Measurements from ENCODE around the gene TSNAX. TPM values are rescaled to one million over a fixed set of nuclear protein-coding genes. Genes with fewer than 3 reads are reported as not detected.
"Not testable (repeated sequence)": the region's sequence is repeated elsewhere in the genome, so short reads cannot be mapped to it uniquely, and the experiment has no call there.

The TSNAX gene
- total and polyA plus RNA-seq, 9 donors: 19.9 to 43.0 (median 32.0) TPM

- intact Hi-C loops (cut with DNase I): loop anchor here in 1 of 4 donors (5.0 kb wide), 1 partner anchor 234 kb away; no protein-coding TSS in a partner anchor
- TF ChIP-seq POLR2A (IDR thresholded peaks at IDR 0.05): no peak
- TF ChIP-seq EP300 (IDR thresholded peaks at IDR 0.05): no peak
- TF ChIP-seq CTCF (IDR thresholded peaks at IDR 0.05): no peak
- 47 to 78% (median 58%) methylated on average over 11 of the region's 11 CpGs for WGBS, 3 donors
- Histone ChIP-seq H3K27me3 (no peaks in the 10 kb centered on the region), H3K4me1 (ENCODE audit: insufficient read depth) (peaks cover 1% of the 10 kb centered on the region), H3K27ac (no peak overlapping the region), H3K4me3 (no peak overlapping the region), H3K9me3 (no peaks in the 10 kb centered on the region), H3K36me3 (no peaks in the 10 kb centered on the region)
- DNase-seq: no peak
These were observed 63.0 kb downstream of the TSNAX start for GRCh38 chr1:231591466-231591865.

- H3K4me1 ChIP-seq (ENCODE audit: insufficient read depth): peaks cover 1% of the 10 kb centered on the region
- H3K27me3 ChIP-seq: no peaks in the 10 kb centered on the region
- 59 to 82% (median 62%) methylated on average over 1 of the region's 1 CpG for WGBS, 3 donors
- H3K4me3 ChIP-seq: no peak overlapping the region
- TF ChIP-seq EP300 (IDR thresholded peaks at IDR 0.05) (no peak), POLR2A (IDR thresholded peaks at IDR 0.05) (no peak), CTCF (IDR thresholded peaks at IDR 0.05) (no peak)
- H3K27ac ChIP-seq: no peak overlapping the region
- H3K9me3 ChIP-seq: no peaks in the 10 kb centered on the region
- intact Hi-C loops (cut with DNase I): loop anchor here in 1 of 4 donors (5.0 kb wide), 1 partner anchor 236 kb away; no protein-coding TSS in a partner anchor
- H3K36me3 ChIP-seq: no peaks in the 10 kb centered on the region
- no peak for DNase-seq
These were observed 64.3 kb downstream of the TSNAX start for GRCh38 chr1:231592809-231593208.

GRCh38 chr1:231593264-231593663 is 64.8 kb downstream of the TSNAX start:
- H3K4me1 ChIP-seq (ENCODE audit: insufficient read depth); H3K36me3 ChIP-seq; H3K4me3 ChIP-seq; H3K9me3 ChIP-seq; H3K27me3 ChIP-seq; H3K27ac ChIP-seq; DNase-seq: not testable (repeated sequence)
- intact Hi-C loops (cut with DNase I): loop anchor here in 1 of 4 donors (5.0 kb wide), 1 partner anchor 236 kb away; no protein-coding TSS in a partner anchor
- whole genome bisulfite sequencing, 3 donors: 63 to 89% (median 86%) methylated on average over 1 of the region's 1 CpG

GRCh38 chr1:231594123-231594522 is 65.7 kb downstream of the TSNAX start:
- Histone ChIP-seq H3K4me1 (ENCODE audit: insufficient read depth) (peaks cover 1% of the 10 kb centered on the region), H3K9me3 (no peaks in the 10 kb centered on the region), H3K27me3 (no peaks in the 10 kb centered on the region), H3K4me3 (no peak overlapping the region), H3K27ac (no peak overlapping the region), H3K36me3 (no peaks in the 10 kb centered on the region)
- TF ChIP-seq CTCF (IDR thresholded peaks at IDR 0.05): no peak
- TF ChIP-seq POLR2A (IDR thresholded peaks at IDR 0.05): no peak
- TF ChIP-seq EP300 (IDR thresholded peaks at IDR 0.05): no peak
- 45 to 95% (median 67%) methylated on average over 2 of the region's 2 CpGs for WGBS, 3 donors
- DNase-seq: no peak
- intact Hi-C loops (cut with DNase I): loop anchor here in 1 of 4 donors (5.0 kb wide), 1 partner anchor 237 kb away; no protein-coding TSS in a partner anchor

GRCh38 chr1:231594749-231595148 is 66.3 kb downstream of the TSNAX start:
- intact Hi-C loops (cut with DNase I): loop anchor here in 1 of 4 donors (5.0 kb wide), 1 partner anchor 237 kb away; no protein-coding TSS in a partner anchor
- 86 to 92% (median 90%) methylated on average over 4 of the region's 4 CpGs for WGBS, 3 donors
- no peak for DNase-seq
- Histone ChIP-seq H3K27me3 (no peaks in the 10 kb centered on the region), H3K36me3 (no peaks in the 10 kb centered on the region), H3K4me1 (ENCODE audit: insufficient read depth) (peaks cover 1% of the 10 kb centered on the region), H3K4me3 (no peak overlapping the region), H3K9me3 (no peaks in the 10 kb centered on the region), H3K27ac (no peak overlapping the region)
- TF ChIP-seq CTCF (IDR thresholded peaks at IDR 0.05) (no peak), EP300 (IDR thresholded peaks at IDR 0.05) (no peak), POLR2A (IDR thresholded peaks at IDR 0.05) (no peak)
